ENCODE results near the gene DUSP9.
"Not testable (repeated sequence)": the region's sequence is repeated elsewhere in the genome, so short reads cannot be mapped to it uniquely, and the experiment has no call there.

DUSP9 gene

DNA sequence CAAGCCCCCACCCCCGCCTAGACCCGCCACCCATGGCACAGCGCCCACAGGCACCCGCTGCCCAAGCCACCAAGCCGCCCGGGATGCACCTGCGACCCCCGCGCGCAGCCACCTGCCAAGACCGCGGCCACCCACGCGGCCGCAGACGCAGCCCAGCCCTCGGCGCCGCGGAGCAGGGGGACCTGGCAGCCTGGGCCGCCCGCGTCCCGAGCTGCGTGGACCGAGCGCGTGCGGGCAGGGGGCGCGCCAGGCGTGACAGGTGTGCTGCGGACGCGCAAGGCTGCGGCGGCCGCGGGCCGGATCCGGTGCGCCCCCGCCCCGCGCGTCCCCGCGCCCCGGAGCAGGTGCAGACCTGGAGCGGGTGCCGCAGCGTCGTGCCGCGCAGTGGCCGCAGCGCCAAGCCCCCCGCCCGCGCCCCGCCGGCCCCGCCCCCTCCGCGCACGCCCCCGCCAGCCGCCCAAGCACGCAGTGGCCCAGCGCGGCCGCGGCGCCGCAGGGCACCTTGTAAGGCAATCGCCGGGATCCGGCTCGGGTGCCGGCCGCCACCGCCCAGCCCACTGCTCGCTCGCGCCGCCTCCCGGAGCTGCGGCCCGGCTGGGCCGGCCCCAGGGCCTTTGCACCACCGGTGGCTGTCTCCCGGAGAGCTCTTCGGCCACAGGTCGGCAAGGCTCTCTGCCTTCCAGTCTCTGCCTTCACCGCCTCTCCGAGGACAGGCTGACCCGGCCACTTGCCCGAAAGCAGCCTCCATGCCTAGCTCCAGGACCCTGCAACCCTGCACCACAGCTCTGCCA is 26.6 kb downstream of the DUSP9 start, which contains the start of gene PNCK:
Gene PNCK (minus strand): TSS at position 386 of the 791 bp plus-strand sequence. CDS start 737 bp downstream, outside the sequence.
- DNase-seq, result no peak

DNA sequence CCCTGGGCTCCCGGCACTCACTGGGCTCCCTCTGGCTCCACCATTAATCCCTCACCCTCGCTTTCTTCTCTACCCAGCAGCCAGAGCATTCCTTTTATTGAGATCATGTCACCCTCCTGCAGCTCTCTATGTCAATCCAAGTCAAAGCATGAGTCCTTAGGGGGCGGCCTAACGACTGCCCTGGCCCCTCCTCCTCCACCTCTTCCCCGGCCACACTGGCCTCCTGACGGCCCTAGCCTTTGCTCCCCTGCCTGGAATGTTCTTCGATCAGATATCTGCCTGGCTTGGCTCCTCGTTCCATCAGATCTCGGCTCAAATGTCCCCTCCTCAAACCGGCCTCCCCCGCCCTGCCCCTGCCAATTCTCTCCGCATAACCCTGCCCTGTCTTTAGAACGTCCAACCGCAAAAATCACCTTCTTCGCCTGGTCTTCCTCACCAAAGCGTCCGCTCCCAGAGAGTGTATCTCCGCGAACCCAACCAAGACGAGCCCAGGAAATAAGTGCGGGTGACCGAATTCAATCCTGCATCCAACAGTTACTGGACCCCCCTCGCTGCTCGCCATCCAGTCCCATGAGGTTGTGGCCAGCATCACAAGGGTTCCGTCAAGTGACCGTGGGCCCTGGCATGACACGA is 27.3 kb downstream of the DUSP9 start:
- no peak for DNase-seq

DNA sequence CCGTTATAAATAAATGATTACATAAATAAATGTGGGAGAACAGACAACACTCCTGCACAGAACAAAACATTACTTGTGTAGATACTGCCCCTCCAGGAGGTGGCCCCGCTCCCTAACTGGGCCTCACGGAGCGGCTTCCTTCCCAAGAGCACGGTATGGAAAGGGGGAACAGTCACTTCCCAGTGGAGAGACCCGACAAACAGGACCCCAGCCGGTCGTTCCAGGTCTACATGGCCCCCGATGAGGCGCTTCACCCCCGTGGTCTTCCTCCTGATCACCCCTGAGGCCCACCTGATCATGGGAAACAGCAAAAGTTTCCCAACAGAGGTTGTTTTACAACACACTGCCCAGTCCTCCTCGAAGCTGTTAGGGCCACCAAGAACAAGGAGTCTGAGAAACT is 34.2 kb downstream of the DUSP9 start:
- DNase-seq, result no peak

DNA sequence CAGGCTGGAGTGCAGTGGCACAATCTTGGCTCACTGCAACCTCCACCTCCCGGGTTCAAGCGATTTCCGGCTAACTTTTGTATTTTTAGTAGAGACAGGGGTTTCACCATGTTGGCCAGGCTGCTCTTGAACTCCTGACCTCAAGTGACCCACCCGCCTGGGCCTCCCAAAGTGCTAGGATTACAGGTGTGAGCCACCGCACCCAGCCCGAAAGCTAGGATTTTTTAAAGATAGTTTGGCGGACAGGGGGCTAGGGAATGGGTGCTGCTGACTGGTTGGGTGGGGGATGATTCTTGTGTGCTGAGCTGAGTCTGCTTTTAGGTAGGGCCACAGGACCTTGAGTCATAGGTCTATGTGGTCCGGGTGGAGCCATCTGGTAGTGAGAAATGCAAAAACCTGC is 36.5 kb downstream of the DUSP9 start:
- DNase-seq, result not testable (repeated sequence)

DNA sequence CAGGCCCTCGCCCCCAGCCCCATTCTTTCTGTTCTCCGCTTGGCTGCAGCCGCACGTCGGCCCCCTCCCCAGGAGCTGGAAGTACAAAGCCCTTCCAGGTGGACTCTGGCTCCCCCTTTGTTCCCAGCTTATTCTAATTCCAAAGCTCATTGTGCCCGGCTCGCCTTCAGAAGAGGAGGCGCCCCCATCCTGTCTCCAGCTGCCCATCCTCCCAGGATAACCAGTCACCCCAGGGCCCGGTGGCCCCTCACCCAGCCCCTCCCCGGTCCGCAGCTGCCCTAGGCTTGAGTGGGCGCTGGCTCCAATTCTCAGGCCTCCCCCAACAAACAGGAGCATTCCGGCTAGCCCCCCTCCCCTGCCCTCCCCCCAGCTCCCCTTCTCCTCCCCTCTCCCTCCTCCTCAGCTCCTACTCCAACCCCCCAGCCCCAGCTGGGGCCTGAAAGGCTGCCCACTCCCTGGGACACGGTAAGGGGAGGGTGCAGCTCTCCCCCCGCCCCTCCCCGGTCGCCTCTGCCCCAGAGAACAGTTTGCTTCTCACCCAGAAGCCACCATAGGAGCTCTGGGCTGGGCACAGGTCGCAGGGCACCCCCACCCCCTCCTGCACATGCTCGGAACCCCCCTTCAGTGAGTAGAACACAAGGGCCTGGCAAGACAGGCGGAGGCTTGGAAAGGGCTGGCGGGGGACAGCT is 37.6 kb downstream of the DUSP9 start:
- no peak for DNase-seq

DNA sequence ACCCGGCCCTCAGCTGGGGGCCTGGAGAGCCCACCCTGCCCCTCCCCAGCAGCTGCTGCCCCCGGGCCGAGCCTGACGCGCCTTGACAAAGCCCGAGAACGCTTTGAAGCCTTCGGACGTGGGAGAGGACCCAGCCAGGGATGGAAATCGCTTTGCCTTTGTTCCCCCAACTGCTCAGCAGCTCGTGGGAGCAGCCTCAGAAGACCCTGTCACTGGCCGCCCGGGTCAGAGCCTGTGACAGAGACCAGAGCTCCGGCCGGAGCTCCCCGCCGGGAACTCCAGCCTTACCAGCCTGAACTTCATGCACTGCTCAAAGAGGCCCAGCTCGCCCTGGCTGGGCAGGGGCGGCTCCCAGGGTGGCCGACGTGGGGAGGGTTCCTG is 38.1 kb downstream of the DUSP9 start:
- DNase-seq, result no peak

DNA sequence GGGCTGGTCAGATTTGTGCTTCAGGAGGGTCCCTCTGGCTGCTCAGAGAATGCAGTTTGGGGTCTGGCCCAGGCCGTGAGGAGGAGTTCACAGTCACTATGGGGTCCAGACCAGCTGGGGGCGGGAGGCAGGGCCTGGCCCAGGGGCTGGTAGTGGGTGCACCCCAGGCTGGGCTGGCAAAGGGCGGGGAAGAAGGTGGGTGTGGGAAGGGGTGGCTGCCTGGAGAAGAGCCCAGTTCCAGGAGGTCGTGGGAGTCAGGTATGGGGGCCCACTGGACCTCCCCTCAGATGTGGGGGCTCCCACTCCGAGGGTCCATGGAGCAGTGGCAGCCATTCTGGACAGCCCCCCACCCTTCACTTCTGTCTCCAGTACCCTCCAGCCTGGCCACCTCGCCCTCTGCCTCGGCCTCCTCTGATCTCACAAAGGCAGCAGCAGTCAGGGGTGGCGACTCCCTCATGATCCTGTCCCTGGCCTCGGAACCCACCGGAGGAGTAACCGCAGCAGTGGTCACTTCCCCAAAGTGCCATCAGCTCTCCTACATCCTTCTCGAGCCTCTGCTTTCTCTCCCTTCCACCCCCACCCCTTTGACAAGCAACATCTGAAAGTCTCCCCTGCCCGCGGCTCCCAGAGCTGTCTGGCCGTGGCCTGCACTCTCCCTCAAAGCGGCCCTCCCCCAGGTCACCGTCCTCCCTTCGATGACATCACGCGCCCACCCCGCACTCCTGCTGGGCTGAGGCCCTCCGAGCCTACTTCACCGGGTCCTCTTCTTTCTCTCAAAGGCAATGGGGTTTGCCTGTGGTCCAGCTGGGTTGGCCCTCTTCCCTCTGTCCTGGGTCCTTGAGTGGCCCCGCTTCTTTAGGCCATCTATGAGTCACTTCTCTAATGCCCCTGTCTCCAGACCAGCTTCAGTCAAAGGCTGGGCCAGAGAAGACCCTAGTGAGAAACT is 39.0 kb downstream of the DUSP9 start:
- no peak for DNase-seq

DNA sequence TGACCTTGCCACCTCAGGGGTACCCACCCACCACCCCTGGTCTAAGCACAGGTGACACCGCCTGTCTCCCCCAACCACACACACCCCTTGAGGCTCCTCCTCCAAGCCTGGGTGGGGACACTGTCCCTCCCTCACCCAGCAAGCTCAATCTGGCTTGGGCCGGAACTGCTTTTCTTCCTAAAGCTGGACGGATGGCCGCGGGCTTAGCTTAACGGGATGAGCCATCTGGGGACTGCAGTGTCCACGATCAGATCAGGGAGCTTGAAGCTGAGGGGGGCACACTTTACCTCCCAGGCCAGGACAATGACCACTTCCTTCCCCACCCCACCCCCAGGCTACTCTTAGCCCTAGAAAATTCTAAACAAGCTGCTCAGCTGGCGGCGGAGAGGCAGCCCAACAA is 39.7 kb downstream of the DUSP9 start:
- no peak for DNase-seq

DNA sequence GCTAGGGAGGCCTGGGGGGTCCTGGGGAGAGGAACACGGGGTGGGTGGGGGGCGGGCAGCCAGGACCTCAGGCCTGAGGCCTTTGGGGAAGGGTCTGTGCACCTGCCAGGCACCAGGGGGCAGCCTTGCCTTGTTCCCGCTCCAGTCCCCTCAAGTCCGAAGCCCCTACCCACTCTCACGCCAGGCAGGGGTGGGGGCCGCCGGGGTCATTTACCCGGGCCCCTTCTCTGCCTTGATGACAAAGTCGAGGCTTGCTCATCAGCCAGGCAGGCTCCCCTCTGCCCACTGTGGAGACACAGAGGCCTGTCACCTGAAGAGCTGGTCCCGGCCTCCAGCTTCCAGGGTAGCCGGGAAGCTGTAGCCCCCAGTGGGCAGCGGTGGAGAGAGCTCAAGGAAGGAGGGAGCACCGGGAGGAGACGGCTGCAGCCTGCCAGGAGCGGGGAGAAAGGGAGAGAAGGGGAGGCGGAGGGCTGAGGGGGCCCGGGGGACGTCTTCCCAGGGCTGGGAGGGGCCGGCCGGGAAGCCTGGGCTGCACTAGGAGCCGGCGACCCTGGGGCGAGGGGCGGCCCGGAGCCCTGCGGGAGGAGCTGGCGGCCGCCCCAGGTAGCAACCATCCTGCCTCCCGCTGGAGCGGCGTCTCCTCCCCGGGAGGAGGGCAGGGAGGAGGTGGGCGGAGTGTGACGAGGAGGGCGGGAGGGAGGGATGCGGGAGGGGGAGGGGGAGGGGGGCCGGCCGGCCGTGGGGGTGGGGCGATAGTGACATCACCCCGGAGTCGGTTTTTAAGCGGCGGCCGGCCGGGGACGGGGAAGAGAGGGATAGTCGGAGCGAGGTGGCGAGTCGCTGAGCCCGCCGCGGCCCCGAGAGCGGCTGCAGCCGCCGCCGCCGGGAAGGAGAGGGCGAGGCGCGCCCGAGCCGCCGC is 40.4 kb downstream of the DUSP9 start, which contains the start of gene SLC6A8:
Gene SLC6A8 (plus strand): TSS at position 806 of the 919 bp plus-strand sequence. CDS start 649 bp downstream, outside the sequence.
- DNase-seq, result peak; percentile 75

DNA sequence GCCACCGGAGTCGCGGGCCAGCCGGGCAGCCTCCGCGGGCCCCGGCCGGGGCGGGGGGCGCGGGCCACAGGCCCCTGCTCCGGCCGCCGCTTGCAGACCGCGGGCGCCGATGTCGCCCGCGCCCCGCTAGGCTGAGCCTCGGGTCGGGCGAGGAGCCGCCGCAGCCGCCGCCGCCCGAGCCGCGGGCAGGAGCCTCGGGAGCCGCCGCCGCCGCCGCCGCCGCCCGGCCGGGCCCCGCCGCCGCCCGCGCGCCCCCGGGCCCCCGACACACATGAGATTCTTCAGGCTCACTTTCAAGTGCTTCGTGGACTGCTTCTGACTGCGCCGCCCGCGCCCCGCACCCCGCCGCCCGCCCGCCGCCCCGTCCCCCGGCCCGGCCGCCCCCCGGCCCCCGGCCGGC is 41.1 kb downstream of the DUSP9 start:
- no peak for DNase-seq

DNA sequence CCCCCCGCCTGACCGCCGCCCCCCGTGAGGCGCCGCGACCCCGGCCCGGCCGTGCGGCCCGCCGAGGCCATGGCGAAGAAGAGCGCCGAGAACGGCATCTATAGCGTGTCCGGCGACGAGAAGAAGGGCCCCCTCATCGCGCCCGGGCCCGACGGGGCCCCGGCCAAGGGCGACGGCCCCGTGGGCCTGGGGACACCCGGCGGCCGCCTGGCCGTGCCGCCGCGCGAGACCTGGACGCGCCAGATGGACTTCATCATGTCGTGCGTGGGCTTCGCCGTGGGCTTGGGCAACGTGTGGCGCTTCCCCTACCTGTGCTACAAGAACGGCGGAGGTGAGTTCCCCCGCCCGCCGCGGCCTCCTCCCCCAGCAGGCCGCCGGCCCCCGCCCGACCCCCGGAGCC is 41.5 kb downstream of the DUSP9 start:
- no peak for DNase-seq

DNA sequence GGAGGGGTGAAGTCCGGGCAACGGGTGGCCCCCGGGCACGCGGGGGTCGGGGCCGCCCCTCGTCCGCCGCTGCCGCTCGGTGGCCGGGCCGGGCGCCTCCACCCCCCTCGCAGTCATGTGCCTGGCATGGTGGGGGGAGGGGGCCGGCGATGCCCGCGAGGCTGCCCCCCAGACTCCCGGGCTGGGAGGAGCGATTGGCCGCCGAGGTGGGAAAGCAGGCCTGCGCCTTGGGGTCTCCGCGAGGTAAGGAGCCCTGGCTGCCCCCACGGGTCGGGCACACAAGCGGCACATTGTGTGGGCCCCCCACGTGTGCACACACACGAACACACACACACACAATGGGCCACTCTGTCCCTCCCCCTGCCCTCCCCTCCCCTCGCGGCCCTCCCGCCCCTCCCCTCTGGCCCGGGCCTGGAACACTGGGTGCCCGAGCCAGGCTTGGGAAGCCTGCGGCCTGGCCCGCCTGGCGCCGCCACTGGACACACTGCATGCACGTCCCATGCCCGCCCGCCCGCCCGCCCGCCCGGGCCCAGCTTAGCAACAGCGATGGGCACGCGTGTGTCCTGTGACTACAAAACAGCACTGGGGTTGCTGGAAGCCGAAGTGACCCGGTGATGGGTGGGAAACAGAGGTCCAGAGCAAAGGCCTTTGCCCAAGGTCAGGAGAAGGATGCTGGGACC is 42.0 kb downstream of the DUSP9 start:
- no peak for DNase-seq

DNA sequence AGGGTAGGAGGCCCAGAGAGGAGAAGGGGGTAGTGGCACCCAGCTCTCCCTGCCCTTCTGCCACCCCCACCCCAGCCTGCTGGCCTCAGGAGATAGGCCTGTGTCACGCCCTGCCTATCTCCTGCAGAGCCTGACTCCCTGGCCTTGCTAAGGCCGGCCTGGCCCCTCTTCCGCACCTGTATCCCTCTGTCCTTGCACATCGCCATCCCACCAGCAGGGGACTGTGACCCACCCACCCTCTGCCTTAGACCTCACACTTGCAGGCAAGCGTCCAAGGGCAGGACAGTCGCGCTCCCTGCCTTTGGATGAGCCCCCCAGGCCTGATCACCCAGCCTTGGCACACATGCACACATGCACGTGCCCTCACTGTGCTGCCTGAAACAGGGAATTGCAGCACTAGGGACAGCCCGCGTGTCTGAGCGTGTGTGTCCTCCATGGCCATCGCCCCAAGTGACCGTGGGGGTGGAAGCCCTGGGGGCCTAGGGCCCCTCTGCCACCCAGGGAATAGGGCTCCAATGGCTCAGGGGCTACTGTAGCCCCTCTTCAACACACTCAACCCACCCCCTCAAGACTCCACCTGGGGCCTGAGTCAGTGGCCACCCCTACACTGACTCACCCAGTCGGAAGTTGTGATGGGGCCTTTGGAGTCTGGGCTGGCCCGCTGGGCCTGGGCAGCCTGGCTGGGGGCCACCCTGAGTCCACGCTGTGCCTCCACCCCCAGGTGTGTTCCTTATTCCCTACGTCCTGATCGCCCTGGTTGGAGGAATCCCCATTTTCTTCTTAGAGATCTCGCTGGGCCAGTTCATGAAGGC is 42.9 kb downstream of the DUSP9 start:
- no peak for DNase-seq

DNA sequence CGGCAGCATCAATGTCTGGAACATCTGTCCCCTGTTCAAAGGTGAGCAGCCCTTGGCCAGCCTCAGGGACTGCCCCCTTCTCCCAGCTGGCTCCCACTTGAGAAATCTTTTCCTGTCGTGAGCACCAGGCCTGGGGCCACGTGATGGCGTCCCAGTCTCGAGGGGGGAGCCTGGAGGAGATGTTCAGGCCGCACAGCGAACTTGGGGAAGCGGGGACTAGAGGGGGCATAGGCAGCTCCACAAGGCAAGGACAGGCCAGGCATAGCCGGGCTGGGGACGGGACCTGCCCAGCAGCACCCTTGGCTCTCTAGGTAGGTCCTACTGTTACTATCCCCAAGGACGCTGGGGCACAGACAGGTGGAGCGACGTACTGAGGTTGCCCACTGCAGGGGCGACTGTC is 43.5 kb downstream of the DUSP9 start:
- DNase-seq, result no peak

DNA sequence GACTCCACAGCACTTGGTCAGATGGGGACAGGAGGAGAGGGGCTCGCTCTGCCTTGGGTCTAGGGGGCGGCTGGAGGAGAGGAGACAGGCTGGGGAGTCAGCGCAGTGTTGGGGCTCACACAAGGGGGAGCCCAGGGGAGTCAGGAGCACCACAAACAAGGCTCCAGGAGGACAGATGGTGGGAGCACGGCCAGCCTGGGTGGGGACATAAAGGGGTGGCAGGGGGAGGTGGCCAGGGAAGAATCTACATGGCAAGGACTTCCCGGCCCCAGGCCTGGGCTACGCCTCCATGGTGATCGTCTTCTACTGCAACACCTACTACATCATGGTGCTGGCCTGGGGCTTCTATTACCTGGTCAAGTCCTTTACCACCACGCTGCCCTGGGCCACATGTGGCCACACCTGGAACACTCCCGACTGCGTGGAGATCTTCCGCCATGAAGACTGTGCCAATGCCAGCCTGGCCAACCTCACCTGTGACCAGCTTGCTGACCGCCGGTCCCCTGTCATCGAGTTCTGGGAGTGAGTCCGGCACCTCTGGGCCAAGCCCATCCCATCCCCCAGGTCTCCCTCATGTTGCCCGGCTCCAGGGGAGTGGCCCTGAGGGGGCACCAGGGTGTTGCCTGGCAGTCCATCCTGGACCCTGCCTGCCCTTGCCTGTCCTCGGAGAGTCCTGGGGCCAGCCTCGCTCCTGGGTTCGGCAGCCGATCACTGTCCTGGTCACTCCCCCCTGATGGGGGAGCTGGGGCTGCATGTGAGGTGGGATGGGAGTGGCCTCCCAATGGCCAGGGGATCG is 44.2 kb downstream of the DUSP9 start:
- DNase-seq, result not testable (repeated sequence)

DNA sequence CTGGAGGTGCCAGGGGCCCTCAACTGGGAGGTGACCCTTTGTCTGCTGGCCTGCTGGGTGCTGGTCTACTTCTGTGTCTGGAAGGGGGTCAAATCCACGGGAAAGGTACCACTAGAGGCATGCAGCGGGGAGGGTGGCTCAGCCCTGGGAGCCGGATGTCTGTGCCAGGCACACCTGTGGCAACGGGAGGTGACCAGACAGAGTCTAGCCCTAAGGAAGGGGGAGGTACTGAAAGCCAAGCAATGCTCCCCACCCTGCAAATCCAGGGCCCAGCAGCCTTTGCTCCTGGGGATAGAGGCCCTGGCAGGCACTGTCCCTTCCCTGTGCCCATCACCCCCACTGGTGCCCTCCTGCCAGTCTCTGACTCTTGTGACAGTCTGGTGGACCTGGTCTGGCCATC is 45.0 kb downstream of the DUSP9 start:
- no peak for DNase-seq

DNA sequence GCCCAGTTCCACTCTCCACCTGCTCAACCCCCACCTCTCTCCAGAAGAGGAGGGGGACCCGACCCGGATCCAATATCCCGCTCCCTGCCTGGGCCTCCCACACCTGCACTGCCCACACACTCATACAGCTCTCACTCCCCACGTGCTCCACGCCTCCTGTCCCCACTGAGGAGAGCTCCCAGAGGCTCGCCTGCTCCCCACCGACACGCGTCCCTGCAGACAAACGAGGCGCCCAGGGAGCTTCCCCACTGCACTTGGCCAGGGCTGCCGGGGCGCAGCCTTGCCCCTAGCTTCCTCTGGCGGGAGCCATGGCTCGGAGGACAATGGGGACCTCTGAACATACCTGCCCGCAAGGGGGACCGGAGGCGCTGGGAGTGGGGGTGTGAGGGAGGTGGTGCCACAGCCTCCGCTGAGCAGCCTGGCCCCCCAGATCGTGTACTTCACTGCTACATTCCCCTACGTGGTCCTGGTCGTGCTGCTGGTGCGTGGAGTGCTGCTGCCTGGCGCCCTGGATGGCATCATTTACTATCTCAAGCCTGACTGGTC is 45.7 kb downstream of the DUSP9 start:
- no peak for DNase-seq

DNA sequence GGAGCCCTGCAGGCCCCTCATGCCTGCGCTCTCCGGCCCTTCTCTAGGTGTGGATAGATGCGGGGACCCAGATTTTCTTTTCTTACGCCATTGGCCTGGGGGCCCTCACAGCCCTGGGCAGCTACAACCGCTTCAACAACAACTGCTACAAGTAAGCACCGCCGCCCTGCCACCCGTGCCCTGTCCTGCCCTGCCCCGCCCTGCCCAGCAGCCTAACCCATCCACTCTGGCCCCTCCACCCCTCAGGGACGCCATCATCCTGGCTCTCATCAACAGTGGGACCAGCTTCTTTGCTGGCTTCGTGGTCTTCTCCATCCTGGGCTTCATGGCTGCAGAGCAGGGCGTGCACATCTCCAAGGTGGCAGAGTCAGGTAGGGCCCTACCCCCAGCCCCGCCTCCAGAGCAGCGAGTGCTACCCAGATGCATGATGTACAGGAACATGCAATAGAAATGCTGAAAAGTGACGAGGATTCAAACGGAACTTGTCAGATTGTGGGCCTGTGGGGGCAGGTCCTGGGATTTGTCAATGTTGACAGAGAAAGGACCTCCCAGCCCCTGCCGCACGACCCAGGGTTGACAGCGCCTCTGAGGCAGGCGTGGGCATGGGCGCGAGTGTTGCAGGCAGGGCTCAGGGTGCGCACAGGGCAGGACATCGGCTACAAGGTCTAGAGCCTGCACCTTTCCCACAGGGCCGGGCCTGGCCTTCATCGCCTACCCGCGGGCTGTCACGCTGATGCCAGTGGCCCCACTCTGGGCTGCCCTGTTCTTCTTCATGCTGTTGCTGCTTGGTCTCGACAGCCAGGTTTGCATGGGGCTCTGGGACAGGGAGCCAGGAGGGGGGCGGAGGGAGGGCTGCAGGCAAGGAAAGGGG is 46.4 kb downstream of the DUSP9 start:
- DNase-seq, result no peak

Data from fibroblast of skin of right biceps (primary cell).